GM23338 (cell line): ENCODE results near the gene FAM168B. TPM values are rescaled to one million over a fixed set of nuclear protein-coding genes. Genes with fewer than 3 reads are reported as not detected.

ENCODE experiments used
- polyA plus RNA-seq: library from polyadenylated mRNA; unstranded; fragments of >200 nt; fragmentation: Nextera tagmentation; extraction: Ambion mirVana; gene quantifications from 2 replicates; pipeline ENCODE4 v1.2.1, GENCODE V29; 2016
- total RNA-seq: library from RNA; depleted of rRNA; stranded (reverse); fragments of >200 nt; shearing (Covaris generic); gene quantifications from 2 replicates; pipeline ENCODE4 v1.2.3, GENCODE V29; 2014
- TF ChIP-seq, protein P1 (sequence below): fragments of 250-450 bp; sonication (Bioruptor Pico); IDR thresholded peaks from 2 replicates; pipeline ENCODE4 v1.5.0; 2020; ENCODE audit warnings: mild to moderate bottlenecking, moderate library complexity
- TF ChIP-seq, protein P2 (sequence below): IDR thresholded peaks from one replicate; pipeline ENCODE4 v1.6.1; 2018; ENCODE audit warnings: antibody characterized with exemption; ENCODE audit not compliant: unreplicated experiment

Gene FAM168B
- total and polyA plus RNA-seq, 2 experiments from 2014 or later = 18.8 to 76.8 TPM

DNA sequence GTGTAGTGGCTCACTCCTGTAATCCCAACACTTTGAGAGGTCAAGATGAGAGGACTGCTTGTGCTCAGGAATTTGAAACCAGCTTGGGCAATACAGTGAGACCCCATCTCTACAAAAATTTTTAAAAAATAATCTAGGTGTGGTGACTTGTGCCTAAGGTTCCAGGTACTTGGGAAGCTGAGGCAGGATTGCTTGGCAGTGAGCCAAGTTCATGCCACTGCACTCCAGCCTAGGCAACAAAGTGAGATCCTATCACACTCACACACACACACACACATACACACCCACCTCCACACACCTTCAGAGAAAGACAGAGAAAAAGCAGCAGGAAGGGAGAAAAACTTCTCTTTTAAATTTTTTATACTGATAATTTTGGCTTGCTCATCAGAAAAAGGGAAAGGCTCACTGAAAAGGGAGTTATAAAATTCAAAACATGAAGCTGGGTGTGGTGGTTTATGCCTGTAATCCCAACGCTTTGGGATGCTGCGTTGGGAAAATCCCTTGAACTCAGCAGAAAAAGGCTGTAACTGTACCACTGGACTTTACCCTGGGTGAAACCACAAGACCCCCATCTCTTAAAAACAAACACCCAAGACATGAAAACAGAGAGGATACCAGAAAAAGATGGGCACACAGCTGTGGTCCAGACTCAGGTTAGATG, 25.7 kb downstream of the FAM168B start (continued):
- TF ChIP-seq, protein P1, sequence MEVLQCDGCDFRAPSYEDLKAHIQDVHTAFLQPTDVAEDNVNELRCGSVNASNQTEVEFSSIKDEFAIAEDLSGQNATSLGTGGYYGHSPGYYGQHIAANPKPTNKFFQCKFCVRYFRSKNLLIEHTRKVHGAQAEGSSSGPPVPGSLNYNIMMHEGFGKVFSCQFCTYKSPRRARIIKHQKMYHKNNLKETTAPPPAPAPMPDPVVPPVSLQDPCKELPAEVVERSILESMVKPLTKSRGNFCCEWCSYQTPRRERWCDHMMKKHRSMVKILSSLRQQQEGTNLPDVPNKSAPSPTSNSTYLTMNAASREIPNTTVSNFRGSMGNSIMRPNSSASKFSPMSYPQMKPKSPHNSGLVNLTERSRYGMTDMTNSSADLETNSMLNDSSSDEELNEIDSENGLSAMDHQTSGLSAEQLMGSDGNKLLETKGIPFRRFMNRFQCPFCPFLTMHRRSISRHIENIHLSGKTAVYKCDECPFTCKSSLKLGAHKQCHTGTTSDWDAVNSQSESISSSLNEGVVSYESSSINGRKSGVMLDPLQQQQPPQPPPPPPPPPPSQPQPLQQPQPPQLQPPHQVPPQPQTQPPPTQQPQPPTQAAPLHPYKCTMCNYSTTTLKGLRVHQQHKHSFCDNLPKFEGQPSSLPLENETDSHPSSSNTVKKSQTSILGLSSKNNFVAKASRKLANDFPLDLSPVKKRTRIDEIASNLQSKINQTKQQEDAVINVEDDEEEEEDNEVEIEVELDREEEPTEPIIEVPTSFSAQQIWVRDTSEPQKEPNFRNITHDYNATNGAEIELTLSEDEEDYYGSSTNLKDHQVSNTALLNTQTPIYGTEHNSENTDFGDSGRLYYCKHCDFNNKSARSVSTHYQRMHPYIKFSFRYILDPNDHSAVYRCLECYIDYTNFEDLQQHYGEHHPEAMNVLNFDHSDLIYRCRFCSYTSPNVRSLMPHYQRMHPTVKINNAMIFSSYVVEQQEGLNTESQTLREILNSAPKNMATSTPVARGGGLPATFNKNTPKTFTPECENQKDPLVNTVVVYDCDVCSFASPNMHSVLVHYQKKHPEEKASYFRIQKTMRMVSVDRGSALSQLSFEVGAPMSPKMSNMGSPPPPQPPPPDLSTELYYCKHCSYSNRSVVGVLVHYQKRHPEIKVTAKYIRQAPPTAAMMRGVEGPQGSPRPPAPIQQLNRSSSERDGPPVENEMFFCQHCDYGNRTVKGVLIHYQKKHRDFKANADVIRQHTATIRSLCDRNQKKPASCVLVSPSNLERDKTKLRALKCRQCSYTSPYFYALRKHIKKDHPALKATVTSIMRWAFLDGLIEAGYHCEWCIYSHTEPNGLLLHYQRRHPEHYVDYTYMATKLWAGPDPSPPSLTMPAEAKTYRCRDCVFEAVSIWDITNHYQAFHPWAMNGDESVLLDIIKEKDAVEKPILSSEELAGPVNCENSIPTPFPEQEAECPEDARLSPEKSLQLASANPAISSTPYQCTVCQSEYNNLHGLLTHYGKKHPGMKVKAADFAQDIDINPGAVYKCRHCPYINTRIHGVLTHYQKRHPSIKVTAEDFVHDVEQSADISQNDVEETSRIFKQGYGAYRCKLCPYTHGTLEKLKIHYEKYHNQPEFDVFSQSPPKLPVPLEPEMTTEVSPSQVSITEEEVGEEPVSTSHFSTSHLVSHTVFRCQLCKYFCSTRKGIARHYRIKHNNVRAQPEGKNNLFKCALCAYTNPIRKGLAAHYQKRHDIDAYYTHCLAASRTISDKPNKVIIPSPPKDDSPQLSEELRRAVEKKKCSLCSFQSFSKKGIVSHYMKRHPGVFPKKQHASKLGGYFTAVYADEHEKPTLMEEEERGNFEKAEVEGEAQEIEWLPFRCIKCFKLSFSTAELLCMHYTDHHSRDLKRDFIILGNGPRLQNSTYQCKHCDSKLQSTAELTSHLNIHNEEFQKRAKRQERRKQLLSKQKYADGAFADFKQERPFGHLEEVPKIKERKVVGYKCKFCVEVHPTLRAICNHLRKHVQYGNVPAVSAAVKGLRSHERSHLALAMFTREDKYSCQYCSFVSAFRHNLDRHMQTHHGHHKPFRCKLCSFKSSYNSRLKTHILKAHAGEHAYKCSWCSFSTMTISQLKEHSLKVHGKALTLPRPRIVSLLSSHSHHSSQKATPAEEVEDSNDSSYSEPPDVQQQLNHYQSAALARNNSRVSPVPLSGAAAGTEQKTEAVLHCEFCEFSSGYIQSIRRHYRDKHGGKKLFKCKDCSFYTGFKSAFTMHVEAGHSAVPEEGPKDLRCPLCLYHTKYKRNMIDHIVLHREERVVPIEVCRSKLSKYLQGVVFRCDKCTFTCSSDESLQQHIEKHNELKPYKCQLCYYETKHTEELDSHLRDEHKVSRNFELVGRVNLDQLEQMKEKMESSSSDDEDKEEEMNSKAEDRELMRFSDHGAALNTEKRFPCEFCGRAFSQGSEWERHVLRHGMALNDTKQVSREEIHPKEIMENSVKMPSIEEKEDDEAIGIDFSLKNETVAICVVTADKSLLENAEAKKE (CRISPR knock-in tag) = no peak
- TF ChIP-seq, protein P2, sequence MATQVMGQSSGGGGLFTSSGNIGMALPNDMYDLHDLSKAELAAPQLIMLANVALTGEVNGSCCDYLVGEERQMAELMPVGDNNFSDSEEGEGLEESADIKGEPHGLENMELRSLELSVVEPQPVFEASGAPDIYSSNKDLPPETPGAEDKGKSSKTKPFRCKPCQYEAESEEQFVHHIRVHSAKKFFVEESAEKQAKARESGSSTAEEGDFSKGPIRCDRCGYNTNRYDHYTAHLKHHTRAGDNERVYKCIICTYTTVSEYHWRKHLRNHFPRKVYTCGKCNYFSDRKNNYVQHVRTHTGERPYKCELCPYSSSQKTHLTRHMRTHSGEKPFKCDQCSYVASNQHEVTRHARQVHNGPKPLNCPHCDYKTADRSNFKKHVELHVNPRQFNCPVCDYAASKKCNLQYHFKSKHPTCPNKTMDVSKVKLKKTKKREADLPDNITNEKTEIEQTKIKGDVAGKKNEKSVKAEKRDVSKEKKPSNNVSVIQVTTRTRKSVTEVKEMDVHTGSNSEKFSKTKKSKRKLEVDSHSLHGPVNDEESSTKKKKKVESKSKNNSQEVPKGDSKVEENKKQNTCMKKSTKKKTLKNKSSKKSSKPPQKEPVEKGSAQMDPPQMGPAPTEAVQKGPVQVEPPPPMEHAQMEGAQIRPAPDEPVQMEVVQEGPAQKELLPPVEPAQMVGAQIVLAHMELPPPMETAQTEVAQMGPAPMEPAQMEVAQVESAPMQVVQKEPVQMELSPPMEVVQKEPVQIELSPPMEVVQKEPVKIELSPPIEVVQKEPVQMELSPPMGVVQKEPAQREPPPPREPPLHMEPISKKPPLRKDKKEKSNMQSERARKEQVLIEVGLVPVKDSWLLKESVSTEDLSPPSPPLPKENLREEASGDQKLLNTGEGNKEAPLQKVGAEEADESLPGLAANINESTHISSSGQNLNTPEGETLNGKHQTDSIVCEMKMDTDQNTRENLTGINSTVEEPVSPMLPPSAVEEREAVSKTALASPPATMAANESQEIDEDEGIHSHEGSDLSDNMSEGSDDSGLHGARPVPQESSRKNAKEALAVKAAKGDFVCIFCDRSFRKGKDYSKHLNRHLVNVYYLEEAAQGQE = no peak
